Stimulated activated CD4-positive, alpha-beta T cell treated with anti-CD3 and anti-CD28 coated beads, Interleukin-4, amount 100 ng/mL, for 24 hours (primary cell): Measurements from ENCODE around the gene SLC6A13.
"Not testable (repeated sequence)": the region's sequence is repeated elsewhere in the genome, so short reads cannot be mapped to it uniquely, and the experiment has no call there.

Source experiments
- DNase-seq: peaks from one replicate; pipeline ENCODE4 v3.0.0-alpha.2; 2020

The SLC6A13 gene

GRCh38 chr12:232731-233614 is 29.7 kb downstream of the SLC6A13 start:
- DNase-seq: no peak

DNA sequence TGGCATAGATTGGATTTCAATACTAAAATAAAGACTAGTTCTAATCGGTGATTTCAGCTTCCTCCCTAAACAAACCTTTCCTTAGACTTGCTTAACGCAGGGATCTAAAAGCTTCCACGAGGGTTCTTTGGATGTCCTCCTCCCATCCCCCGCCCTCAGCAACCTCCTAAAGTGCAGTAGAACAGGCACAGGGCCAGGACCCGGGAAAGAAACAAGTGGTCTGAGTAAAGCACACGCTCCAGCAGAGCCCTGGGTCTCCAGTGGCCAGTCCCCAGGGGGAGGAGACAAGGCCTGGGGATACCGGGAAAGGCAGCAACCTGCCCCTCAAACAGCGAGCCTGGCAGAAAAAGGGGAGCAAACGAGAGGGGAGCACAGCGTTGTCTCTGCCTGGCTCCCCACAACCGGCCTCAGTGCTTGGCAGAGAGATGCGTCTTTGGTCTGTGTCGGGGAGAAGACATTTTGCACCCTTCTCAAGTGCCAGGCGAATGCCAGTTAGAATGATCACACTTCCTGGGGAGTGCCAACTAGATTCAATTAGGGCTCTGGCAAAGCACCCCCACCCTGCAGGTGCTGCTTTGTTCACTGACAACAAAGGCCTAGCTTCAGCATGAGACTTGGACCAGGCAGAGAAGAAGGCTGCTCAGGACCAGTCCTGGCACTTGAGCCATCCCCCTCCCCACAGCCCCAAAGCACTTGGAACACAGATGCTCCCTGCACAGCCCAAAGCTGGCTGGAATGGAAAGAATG is 31.5 kb downstream of the SLC6A13 start:
- no peak for DNase-seq

DNA sequence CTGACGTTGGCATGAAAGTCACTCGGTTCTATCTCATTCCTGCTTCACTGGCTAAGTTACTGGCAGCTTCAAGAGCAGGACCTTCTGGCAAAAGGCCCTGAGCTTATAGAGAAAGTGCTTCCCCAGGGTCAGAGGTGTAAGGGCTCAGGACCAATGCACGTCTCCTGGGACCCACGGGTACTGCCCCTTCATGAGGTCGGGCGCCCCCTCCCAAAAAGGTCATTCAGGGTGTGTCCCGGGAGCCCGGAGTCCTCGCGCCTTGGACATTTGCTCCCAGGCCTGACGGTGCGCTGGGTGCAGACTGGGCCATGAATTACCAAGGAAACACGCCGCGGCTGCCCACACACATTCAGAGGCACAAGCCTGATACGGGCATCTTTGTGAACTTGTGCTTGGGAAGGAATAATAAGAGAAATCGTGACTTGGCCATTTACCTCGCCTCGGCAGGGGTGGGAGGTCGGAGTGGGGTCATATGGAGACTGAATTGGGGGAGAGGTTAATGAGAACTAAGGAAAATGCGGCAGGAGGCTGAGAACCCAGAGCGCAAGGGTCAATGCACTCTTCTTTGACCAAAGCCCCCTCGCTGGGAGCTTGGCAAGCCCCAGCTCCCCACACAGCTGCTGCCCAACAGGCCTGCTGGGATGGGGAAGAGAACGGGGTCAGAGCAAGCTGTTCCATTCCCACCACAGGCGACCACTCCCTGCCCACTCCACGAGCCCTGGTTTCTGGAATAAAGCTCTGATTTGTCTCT is 33.0 kb downstream of the SLC6A13 start:
- no peak for DNase-seq

GRCh38 chr12:228846-229200 is 33.8 kb downstream of the SLC6A13 start:
- no peak for DNase-seq

DNA sequence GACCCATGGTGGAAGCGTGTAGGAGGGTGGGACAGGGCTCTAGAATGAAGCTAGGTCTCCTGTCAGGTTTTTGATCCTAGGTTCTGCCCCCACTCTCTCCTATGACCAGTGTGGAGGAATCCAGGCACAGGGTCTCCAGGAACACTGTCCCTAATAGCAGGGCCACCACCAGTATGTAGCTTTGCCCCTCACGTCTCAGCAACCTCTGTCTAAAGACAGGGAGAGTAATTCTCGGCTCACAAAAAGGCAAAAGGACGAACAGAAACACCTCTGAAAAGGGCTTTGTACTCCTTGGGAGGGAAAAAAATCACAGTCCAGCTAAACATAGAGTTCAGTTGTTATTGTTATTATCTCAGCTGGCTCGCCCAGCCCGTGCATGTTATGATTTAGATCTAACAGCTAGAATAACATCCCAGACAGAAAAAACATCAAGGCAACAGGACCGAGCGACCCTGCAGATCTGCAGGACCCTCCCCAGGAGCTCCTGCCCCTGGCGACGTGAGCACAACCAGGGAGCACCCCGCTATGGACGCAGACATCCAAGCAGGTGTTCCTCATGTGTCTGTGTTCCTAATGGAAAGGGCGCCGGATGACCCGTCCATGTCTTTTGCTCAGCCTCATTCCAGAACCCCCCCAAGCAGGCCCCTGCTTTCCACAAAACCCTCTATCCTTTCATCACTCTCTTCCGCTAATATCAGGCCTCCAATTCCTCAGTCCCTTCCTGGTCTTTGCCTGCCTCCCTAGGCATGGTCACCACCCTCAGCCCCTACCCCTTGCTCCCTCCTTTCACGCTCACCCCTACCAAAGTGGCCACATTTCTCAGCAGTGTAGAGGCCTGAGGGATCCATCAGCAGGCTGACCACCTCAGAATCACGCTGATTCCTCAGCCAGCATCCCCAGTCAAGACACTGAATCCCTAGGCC is 34.5 kb downstream of the SLC6A13 start:
- no peak for DNase-seq

DNA sequence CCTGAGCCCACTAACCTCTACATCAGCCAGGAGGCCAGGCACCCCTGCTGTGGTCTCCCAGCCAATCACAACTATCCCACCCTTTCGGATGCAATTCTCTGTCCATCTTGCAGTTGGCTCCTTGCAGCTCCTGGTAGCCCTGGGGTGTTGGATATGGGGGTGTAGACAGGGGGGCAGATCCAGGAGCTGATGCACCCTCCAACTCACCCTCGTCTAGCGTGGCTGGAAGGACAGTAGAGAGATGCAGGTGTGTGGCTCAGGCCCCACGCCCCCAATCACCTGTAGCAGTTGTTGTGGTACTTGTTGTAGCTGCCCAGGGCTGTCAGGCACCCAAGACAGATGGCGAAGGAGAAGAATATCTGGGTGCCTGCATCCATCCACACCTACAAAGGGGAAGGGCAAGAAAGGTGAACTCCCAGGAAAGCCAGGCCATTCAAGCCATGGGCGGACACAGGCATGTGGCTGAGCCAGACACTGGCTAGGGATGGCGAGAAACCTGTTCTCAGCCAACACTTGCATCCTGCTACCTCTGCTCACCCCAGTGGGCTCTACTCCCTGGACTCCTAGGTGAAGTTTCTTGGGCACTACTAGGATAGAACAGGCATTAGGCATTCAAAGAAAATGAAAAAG is 35.2 kb downstream of the SLC6A13 start:
- no peak for DNase-seq

DNA sequence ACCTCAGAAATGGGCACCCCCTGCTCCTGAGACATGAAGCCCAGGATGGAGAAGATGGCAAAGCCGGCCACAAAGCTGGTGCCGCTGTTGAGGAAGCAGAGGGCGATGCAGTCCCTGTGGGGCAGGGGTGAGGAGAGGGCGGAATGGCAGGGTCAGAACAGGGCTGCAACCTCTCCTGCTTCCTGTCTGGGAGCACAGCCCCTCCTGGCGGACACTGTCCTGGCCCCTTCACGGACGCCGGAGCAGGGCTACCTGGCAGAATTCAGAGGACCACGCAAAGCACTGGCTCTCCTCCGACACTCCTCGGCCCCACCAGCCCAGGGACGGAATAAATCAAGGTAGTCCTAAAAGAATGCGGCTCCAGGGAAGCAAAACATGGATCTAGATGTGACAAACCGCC is 36.2 kb downstream of the SLC6A13 start:
- DNase-seq: no peak

DNA sequence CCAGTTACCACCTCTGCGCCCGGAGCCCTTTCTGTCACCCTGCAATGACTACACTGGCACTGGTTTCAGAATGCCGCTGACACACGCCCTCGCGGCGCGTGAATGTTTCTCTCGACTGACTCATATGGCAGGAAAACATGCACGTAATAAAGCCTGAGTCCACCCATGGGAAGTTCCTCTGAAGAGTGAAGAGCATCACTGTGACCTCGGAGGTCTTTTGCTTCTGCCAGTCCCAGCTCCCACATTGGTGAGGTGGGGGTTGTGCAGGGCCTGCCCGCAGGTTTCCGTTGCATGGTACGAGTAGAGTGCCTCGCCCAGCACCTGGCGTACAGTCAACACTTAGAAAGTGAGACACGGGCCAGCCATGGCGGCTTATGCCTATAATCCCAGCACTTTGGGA is 37.6 kb downstream of the SLC6A13 start:
- DNase-seq: no peak

DNA sequence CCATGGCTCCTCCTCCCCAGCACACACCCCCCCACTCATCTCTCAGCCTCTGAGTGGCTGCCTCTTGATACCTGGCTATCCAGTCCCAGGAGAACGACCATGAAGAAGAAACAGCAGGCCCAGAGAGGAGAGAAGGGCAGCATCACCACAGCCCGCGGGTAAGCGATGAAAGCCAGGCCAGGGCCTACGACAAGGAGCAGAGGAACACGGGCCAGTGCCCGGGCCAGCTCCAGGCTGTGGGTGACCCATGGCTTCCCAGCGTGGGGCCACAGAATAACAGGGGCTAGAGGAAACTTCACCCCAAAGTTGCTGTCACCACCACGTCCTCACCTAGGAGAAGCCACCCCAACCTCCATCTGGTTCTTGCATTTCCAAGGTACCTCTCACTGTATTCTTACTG is 38.3 kb downstream of the SLC6A13 start:
- DNase-seq: no peak

GRCh38 chr12:223841-224240 is 38.8 kb downstream of the SLC6A13 start:
- DNase-seq: no peak

DNA sequence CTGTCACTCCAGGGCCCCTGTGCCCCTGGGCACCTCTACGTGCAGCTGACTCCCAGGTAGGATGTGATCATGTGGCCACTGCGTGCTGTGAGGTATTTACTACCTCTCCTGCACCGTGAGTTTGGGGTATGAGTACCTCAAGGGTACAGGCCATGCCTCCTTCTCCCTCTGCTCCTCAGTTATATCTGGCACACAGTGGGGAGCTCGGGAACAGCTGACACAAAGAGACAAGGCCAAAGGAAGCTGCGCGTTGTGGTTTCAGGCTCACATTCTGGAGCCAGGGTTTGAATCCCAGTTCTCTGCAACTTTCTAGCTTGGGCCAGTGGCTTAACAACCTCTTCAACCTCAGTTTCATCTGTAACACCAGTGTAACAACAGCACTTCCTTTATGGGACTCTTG is 40.9 kb downstream of the SLC6A13 start:
- no peak for DNase-seq

DNA sequence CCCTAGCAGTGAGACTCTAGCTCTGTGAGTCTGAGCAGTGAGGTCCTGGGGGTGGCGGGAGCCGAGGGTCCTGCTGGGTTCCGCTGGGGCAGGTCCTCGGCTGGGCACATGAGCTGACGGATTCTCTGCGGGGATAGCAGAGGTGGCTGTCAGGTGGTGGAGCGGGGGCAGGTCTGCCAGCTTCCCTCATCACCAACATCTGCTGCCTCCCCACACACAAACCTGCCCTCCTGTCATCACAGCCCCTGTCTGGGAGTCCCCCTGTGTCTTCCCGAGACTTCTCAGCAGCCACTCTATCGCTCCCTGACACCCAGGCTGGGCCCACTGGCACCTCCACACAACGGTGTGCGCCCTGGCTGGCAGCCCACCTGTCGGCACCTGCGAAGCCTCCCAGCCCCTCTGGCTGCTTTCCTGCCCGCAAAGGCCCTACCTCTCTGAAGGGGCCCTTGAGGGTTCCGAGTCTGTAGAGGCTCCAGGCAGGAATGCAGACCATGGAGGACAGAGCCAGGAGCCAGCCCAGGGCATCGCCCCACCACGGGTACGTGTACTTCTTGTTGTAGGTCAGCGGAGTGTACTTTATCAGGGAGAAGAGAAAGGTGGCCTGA is 41.6 kb downstream of the SLC6A13 start:
- no peak for DNase-seq

DNA sequence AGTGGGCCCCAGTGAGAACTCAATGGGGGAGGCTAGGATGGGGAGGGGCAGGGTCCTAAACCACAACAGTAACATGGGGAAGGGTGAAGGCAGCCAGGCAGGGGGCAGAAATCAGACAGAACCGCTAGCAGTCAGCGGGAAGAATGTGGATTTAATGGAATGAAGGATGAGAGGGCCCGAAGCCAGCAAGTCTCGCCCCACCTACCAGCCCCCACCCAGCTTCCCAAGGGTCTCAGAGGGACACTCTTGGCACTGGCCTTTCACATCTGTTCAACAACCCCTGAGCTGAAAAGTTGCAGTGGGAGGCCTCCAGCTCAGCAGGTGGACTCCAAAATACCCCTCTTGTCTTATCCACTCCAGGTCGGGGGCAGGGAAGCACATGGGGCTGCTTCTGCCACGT is 42.1 kb downstream of the SLC6A13 start:
- DNase-seq: no peak

DNA sequence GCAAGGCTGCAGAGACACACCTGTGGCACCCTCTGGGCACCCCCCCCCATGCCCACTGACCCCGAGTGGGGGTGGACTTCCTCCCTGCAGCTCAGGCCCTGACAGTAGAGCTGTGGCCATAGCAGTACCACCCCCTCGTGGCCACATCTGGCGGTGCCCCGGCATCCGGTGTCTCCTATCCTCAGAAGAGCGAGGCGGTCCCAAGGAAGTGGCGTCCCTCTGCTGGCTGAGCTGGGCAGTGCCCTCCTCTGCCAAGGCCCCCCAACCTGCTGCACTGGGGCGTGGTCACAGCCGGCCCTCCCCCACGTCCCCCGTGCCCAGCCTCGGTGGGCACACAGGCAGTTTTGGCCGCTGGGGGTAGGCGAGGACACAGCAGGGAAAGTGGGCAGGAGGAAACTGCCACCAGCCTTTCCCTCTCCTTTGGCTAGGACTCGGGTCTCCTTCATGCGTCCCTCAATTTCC is 42.7 kb downstream of the SLC6A13 start:
- peak; percentile 47 for DNase-seq

- DNase-seq: no peak
Observed at GRCh38 chr12:218728-219590, 43.7 kb downstream of the SLC6A13 start.

- no peak for DNase-seq
Observed at GRCh38 chr12:218221-218620, 44.4 kb downstream of the SLC6A13 start.

GRCh38 chr12:217029-217428 is 45.6 kb downstream of the SLC6A13 start:
- not testable (repeated sequence) for DNase-seq

DNA sequence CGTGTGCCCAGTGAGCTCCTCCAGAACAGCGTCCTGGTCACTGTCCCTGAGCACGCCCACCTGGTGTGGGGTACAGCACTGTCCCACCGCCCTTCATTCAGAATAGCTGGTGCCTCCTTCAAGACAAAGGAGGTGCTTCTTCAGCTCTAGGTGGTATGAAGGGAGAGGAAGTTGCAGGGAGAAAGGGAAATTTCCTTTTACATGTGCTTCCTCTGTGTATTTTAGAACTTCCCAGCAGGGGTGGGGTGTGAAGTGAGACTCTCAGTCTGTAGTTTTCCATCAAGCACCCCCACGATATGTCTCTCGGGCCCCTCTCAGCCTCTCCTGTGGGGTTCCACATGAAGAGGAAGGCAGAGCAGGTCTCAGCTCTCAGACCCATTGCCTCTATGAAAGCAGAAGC is 47.5 kb downstream of the SLC6A13 start:
- DNase-seq: no peak

GRCh38 chr12:214003-214741 is 48.5 kb downstream of the SLC6A13 start, which contains the start of gene SLC6A12:
Gene SLC6A12 (minus strand): TSS chr12:214157. CDS start chr12:209986, 4,171 bp downstream.
- DNase-seq: no peak

DNA sequence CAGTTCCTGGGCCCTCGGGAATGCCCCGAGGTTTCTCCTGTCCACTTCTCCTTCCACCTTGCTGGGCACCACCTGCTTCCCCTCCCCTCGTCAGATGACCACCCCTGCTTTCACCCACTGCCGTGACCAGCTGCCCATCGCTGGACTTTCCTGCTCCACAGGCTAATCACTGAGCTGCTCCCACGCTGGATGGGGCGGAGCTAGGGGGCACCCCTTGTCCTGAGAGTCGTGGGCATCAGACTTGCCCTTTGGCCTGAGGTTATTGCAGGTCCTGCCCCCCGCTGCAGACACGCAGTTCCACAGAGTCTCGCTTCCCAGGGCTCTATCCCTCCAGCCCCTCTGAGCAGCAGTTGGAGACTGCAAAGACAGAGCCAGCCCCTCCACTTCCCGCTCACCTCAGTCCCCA is 49.1 kb downstream of the SLC6A13 start:
- no peak for DNase-seq
